ENCODE data around the gene KSR1.
A peak's percentile ranks its signal among the peaks of the same experiment; 100 is the strongest.
"Not testable (repeated sequence)": the region's sequence is repeated elsewhere in the genome, so short reads cannot be mapped to it uniquely, and the experiment has no call there.

The KSR1 gene

DNA sequence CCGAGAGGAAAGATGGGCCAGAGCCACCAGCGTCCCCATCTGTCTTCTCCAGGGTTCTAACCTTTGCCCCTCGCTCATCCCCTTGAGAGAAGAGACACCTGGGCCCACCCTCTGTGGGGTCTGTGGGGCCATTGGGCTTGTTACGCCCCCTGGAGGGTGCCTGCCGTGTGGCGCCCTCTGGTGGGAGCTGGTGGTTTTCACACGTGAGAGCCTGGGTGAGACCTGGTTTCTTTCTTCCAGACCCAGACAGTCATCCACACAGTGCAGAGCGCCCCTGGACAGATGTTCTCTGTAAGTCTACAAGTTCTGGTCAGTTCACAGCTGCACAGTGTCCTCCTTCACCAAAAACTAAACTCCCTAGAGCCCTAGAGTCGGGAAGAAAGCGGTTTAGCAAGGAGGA, 189.4 kb downstream of the KSR1 start:
- H2BK5ac ChIP-seq (ENCODE audit: low read length); H3K79me1 ChIP-seq (ENCODE audit: low read depth, low read length); H3K27ac ChIP-seq (replicated peaks; ENCODE audit: low read length); H3K14ac ChIP-seq (ENCODE audit: low read length); H2BK12ac ChIP-seq (ENCODE audit: low read length); H3K9ac ChIP-seq (ENCODE audit: low read depth, low read length, poor library complexity); H2AFZ ChIP-seq (ENCODE audit: low read length); H2AK5ac ChIP-seq (ENCODE audit: low read depth, low read length); H3K4me1 ChIP-seq (ENCODE audit: control insufficient read depth in 2 of 2, insufficient read depth in 1 of 2, low read depth in 1 of 2, low read length in 2 of 2); H2BK120ac ChIP-seq (ENCODE audit: low read depth, low read length); H3K18ac ChIP-seq (ENCODE audit: low read length); H3K36me3 ChIP-seq (replicated peaks in 1 of 2; ENCODE audit: control insufficient read depth in 2 of 2, insufficient read depth in 2 of 2, low read length in 2 of 2); H3K9me3 ChIP-seq (replicated peaks in 1 of 2; ENCODE audit: control insufficient read depth in 2 of 2, insufficient read depth in 1 of 2, low read depth in 1 of 2, low read length in 2 of 2); H4K91ac ChIP-seq (ENCODE audit: low read depth, low read length, poor library complexity); H4K8ac ChIP-seq (ENCODE audit: low read depth, low read length); H3K23ac ChIP-seq (ENCODE audit: low read depth, low read length, poor library complexity); H3K4ac ChIP-seq (ENCODE audit: low read length); H2BK15ac ChIP-seq (ENCODE audit: low read length); H3K4me3 ChIP-seq (ENCODE audit: low read length in 2 of 2); H3K4me2 ChIP-seq (ENCODE audit: insufficient read depth, low read length, poor library complexity, severe bottlenecking); H3K27me3 ChIP-seq (ENCODE audit: control insufficient read depth in 3 of 3, insufficient read depth in 3 of 3, low read depth in 1 of 3, low read length in 3 of 3); DNase-seq (ENCODE audit: low spot score): not testable (repeated sequence)
- no CpG with 5 or more reads among the region's 10 CpGs for WGBS, 2 donors (ENCODE audit: extremely low coverage in 2 of 2, insufficient read length in 2 of 2, insufficient replicate concordance in 1 of 2)

- Histone ChIP-seq H3K9ac (ENCODE audit: low read depth, low read length, poor library complexity) (no peak overlapping the region), H2AK5ac (ENCODE audit: low read depth, low read length) (no peak overlapping the region), H3K27ac (replicated peaks; ENCODE audit: low read length) (no peak overlapping the region), H3K27me3 (ENCODE audit: control insufficient read depth in 3 of 3, insufficient read depth in 3 of 3, low read depth in 1 of 3, low read length in 3 of 3) (no peaks in the 10 kb centered on the region), H3K23ac (ENCODE audit: low read depth, low read length, poor library complexity) (no peak overlapping the region), H3K4me1 (ENCODE audit: control insufficient read depth in 2 of 2, insufficient read depth in 1 of 2, low read depth in 1 of 2, low read length in 2 of 2) (peaks cover 0 to 4% of the 10 kb centered on the region in 2 donors), H3K9me3 (replicated peaks in 1 of 2; ENCODE audit: control insufficient read depth in 2 of 2, insufficient read depth in 1 of 2, low read depth in 1 of 2, low read length in 2 of 2) (no peaks in the 10 kb centered on the region), H3K79me1 (ENCODE audit: low read depth, low read length) (no peaks in the 10 kb centered on the region), H3K4me2 (ENCODE audit: insufficient read depth, low read length, poor library complexity, severe bottlenecking) (no peak overlapping the region), H3K4ac (ENCODE audit: low read length) (no peak overlapping the region), H3K36me3 (replicated peaks in 1 of 2; ENCODE audit: control insufficient read depth in 2 of 2, insufficient read depth in 2 of 2, low read length in 2 of 2) (no peaks in the 10 kb centered on the region), H3K14ac (ENCODE audit: low read length) (no peak overlapping the region), H2BK12ac (ENCODE audit: low read length) (no peak overlapping the region), H4K91ac (ENCODE audit: low read depth, low read length, poor library complexity) (no peak overlapping the region), H4K8ac (ENCODE audit: low read depth, low read length) (no peak overlapping the region), H2AFZ (ENCODE audit: low read length) (no peak overlapping the region), H3K4me3 (ENCODE audit: low read length in 2 of 2) (no peak overlapping the region), H2BK120ac (ENCODE audit: low read depth, low read length) (no peak overlapping the region), H2BK15ac (ENCODE audit: low read length) (no peak overlapping the region), H3K18ac (ENCODE audit: low read length) (no peak overlapping the region), H2BK5ac (ENCODE audit: low read length) (peak overlapping the region; percentile 48)
- no CpG with 5 or more reads among the region's 13 CpGs for WGBS, 2 donors (ENCODE audit: extremely low coverage in 2 of 2, insufficient read length in 2 of 2, insufficient replicate concordance in 1 of 2)
- no peak for DNase-seq (ENCODE audit: low spot score)
Observed at GRCh38 chr17:27646232-27646631, 190.0 kb downstream of the KSR1 start.

DNA sequence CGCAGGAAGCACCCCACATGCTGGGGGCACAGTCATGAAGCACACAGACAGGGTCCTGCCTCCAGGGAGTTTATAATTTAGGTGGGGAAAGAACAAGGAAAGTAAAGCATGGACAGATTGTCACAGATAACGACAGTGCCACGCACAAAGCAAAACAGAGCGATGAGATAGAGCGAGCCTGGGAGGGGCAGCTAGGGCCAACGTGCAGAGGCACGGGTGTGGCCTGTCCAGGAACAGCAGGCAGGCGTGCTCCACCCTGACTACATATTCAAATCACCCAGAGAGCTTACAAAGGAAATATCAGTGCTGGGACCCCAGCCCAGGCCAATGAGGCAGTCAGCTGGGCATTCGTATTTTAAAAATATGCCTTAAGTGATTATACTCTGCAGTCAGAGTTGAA, 191.5 kb downstream of the KSR1 start:
- no peak overlapping the region for H3K4me3 ChIP-seq (ENCODE audit: low read length in 2 of 2)
- no peak overlapping the region for H2AK5ac ChIP-seq (ENCODE audit: low read depth, low read length)
- no peak overlapping the region for H2BK120ac ChIP-seq (ENCODE audit: low read depth, low read length)
- H3K18ac ChIP-seq (ENCODE audit: low read length), result no peak overlapping the region
- H3K79me1 ChIP-seq (ENCODE audit: low read depth, low read length), result no peaks in the 10 kb centered on the region
- H3K36me3 ChIP-seq (replicated peaks in 1 of 2; ENCODE audit: control insufficient read depth in 2 of 2, insufficient read depth in 2 of 2, low read length in 2 of 2), result no peaks in the 10 kb centered on the region
- H3K14ac ChIP-seq (ENCODE audit: low read length), result no peak overlapping the region
- no peaks in the 10 kb centered on the region for H3K27me3 ChIP-seq (ENCODE audit: control insufficient read depth in 3 of 3, insufficient read depth in 3 of 3, low read depth in 1 of 3, low read length in 3 of 3)
- no peak overlapping the region for H2BK5ac ChIP-seq (ENCODE audit: low read length)
- H3K23ac ChIP-seq (ENCODE audit: low read depth, low read length, poor library complexity), result no peak overlapping the region
- H2BK12ac ChIP-seq (ENCODE audit: low read length), result no peak overlapping the region
- H3K9ac ChIP-seq (ENCODE audit: low read depth, low read length, poor library complexity), result no peak overlapping the region
- H2BK15ac ChIP-seq (ENCODE audit: low read length), result no peak overlapping the region
- H3K4ac ChIP-seq (ENCODE audit: low read length), result no peak overlapping the region
- no peak overlapping the region for H2AFZ ChIP-seq (ENCODE audit: low read length)
- peaks cover 0 to 4% of the 10 kb centered on the region in 2 donors for H3K4me1 ChIP-seq (ENCODE audit: control insufficient read depth in 2 of 2, insufficient read depth in 1 of 2, low read depth in 1 of 2, low read length in 2 of 2)
- no peak overlapping the region for H4K8ac ChIP-seq (ENCODE audit: low read depth, low read length)
- no peak overlapping the region for H3K27ac ChIP-seq (replicated peaks; ENCODE audit: low read length)
- H3K9me3 ChIP-seq (replicated peaks in 1 of 2; ENCODE audit: control insufficient read depth in 2 of 2, insufficient read depth in 1 of 2, low read depth in 1 of 2, low read length in 2 of 2), result no peaks in the 10 kb centered on the region
- WGBS, 2 donors (ENCODE audit: extremely low coverage in 2 of 2, insufficient read length in 2 of 2, insufficient replicate concordance in 1 of 2), result no CpG with 5 or more reads among the region's 9 CpGs
- H3K4me2 ChIP-seq (ENCODE audit: insufficient read depth, low read length, poor library complexity, severe bottlenecking), result no peak overlapping the region
- H4K91ac ChIP-seq (ENCODE audit: low read depth, low read length, poor library complexity), result no peak overlapping the region
- DNase-seq (ENCODE audit: low spot score), result no peak

GRCh38 chr17:27649111-27649571, 192.9 kb downstream of the KSR1 start:
- not testable (repeated sequence) for H3K4me2 ChIP-seq (ENCODE audit: insufficient read depth, low read length, poor library complexity, severe bottlenecking); H3K9me3 ChIP-seq (replicated peaks in 1 of 2; ENCODE audit: control insufficient read depth in 2 of 2, insufficient read depth in 1 of 2, low read depth in 1 of 2, low read length in 2 of 2); H2BK5ac ChIP-seq (ENCODE audit: low read length); H2BK120ac ChIP-seq (ENCODE audit: low read depth, low read length); H3K4ac ChIP-seq (ENCODE audit: low read length); H3K14ac ChIP-seq (ENCODE audit: low read length); H4K91ac ChIP-seq (ENCODE audit: low read depth, low read length, poor library complexity); H4K8ac ChIP-seq (ENCODE audit: low read depth, low read length); H3K4me1 ChIP-seq (ENCODE audit: control insufficient read depth in 2 of 2, insufficient read depth in 1 of 2, low read depth in 1 of 2, low read length in 2 of 2); H3K27ac ChIP-seq (replicated peaks; ENCODE audit: low read length); H2AK5ac ChIP-seq (ENCODE audit: low read depth, low read length); DNase-seq (ENCODE audit: low spot score); H2BK15ac ChIP-seq (ENCODE audit: low read length); H3K4me3 ChIP-seq (ENCODE audit: low read length in 2 of 2); H3K27me3 ChIP-seq (ENCODE audit: control insufficient read depth in 3 of 3, insufficient read depth in 3 of 3, low read depth in 1 of 3, low read length in 3 of 3); H3K9ac ChIP-seq (ENCODE audit: low read depth, low read length, poor library complexity); H3K23ac ChIP-seq (ENCODE audit: low read depth, low read length, poor library complexity); H3K79me1 ChIP-seq (ENCODE audit: low read depth, low read length); H2BK12ac ChIP-seq (ENCODE audit: low read length); H3K36me3 ChIP-seq (replicated peaks in 1 of 2; ENCODE audit: control insufficient read depth in 2 of 2, insufficient read depth in 2 of 2, low read length in 2 of 2); H2AFZ ChIP-seq (ENCODE audit: low read length)
- peak overlapping the region; percentile 52 for H3K18ac ChIP-seq (ENCODE audit: low read length)
- no CpG with 5 or more reads among the region's 5 CpGs for WGBS, 2 donors (ENCODE audit: extremely low coverage in 2 of 2, insufficient read length in 2 of 2, insufficient replicate concordance in 1 of 2)
